DMS53 (cell line): ENCODE measurements around the gene ADGRG2.
"Not testable (repeated sequence)": the region's sequence is repeated elsewhere in the genome, so short reads cannot be mapped to it uniquely, and the experiment has no call there.

Source experiments
- DNase-seq: peaks from one replicate; lab custom pipeline; 2025; lab: John Stamatoyannopoulos, UW

Gene ADGRG2

DNA sequence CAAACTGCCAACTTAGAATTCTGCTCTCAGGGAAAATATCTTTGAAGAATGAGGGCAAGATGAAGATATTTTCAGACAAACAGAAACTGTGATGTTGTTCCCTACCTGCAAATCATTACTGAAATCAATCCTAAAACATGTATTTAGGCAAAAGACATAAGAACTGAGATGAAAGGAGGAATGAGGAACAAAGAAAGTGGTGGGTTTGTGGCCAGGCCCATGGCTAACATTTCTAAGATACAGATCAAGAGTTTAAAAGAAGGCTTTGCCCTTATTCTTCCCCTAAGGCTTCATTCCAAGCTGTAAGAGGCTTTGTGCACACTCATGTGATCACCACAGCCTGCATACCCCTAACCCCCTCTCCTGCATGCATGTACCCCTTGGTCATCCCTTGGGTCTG is 46.5 kb downstream of the ADGRG2 start:
- DNase-seq, result no peak

DNA sequence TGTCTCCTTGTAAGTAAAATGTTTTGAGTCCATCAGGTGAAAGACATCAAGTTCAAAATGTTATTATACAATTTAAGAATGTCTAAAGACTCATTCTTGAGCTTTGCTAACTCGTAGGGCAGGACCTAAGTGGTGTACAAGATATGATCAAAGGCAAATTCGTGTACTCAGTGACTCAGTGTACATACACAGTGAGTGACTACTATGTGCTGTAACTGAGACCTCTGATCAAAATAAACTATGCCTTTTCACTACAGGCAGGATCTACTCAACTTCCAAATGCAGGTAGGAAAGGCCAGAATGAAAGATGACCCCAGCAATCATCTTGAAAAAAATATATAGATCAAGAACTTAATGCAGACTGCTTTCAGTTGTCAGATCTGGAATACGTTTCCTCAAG is 49.9 kb downstream of the ADGRG2 start:
- peak; percentile 41 for DNase-seq

DNA sequence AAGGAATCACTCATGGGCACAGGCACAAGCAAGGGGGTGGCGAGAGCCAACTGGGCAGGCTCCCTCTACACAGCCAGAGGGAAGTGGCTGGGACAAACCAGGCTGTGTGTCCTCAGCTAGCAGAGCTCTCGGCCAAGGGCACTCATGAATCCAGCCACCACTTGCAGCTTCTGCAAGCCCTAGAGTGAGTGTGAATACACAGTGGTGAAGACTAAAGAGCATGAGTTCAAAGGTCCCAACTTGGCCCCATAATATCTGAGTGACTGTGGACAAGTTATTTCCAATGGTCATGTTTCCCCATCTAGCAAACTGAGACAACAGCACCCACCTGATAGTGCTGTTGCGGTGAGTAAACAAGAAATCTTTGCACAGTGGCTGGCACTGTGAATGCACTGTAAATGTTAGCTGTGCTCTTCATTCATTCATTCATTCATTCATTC is 51.7 kb downstream of the ADGRG2 start:
- DNase-seq, result no peak

DNA sequence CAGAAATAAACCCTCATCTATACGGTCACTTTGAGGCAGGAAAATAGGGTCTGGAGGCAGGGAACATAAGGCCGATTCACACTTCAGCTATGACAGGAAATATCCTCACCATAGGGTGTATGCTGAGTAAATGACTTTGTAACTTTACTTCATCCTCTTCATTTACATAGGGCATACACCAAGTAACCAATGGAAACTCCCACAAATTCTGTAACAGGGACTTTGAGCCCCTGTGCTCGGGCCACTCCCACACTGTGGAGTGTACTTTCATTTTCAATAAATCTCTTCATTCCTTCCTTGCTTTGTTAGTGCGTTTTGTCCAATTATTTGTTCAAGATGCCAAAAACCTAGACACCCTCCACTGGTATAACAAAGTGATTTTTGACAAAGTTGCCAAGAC is 55.3 kb downstream of the ADGRG2 start:
- DNase-seq, result not testable (repeated sequence)

DNA sequence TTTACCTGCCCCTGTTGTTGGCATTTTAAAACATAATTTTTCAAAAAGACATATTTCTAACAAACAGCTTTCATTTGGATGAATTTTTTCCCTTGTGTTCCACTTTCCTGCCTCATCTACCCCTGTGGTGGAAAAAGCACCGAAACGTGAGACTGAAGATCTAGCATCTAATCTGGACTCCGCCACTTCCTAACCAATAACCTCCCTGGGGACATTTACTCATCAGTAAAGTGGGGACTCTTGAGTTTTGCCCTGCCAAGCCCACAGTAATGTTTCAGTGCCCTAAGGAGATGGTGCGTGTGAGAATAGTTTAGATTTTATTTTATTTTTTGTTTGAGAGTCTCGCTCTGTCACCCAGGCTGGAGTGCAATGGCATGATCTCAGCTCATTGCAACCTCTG is 56.7 kb downstream of the ADGRG2 start:
- no peak for DNase-seq

DNA sequence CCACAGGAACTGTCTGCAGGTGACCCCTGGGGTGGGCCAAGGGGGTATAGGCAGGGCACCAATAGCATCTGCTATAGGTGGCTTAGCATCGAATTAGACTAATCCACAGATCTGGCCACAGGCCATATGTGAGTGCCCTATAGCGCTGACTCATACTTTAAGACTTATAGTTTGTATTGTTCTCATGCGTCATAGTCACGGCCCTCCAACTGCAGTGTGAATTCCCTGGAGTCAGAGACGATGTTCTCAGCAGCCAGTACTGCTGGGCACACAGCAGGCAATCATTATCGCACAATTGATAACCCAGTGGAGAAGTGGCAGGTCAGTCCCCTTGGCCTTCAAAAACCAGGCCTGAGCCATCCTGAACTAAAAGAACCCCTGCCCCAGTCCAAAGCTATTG is 58.1 kb downstream of the ADGRG2 start:
- no peak for DNase-seq

DNA sequence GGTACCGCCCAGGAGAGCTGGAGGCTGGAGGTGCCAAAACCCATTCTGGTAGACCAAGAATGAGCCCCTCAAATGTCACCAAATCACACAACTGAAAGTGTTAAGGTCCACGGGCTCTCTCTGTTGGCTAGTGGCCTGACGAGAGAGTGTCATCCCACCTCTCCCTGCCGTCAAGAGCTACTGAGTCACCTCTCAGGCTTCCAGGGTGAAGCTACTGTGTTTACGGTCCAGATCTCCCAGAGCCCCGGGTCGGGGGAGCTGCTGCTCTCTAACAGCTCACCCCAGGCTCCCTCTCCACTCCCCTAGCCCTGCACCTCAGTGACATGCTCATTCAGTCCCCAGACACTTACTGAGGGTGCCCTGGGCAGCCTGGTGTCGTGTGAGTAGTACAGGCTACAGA is 59.2 kb downstream of the ADGRG2 start:
- DNase-seq, result no peak

DNA sequence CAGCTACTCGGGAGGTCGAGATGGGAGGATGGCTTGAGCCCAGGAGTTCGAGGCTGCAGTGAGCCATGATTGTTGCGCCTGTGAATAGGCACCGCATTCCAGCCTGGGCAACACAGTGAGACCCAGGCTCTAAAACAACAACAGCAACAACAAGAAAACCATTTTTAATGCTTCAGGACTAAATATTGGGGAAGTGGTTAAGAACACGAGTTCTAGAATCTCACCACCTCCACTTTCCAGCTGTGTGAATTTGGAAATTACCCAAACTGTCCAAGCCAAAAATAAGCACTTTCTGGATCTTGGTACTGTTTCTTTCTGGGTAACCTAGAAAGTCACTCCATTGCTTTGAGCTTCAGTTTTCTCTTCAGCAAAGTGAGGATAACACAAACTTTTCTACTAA is 63.2 kb downstream of the ADGRG2 start:
- no peak for DNase-seq

DNA sequence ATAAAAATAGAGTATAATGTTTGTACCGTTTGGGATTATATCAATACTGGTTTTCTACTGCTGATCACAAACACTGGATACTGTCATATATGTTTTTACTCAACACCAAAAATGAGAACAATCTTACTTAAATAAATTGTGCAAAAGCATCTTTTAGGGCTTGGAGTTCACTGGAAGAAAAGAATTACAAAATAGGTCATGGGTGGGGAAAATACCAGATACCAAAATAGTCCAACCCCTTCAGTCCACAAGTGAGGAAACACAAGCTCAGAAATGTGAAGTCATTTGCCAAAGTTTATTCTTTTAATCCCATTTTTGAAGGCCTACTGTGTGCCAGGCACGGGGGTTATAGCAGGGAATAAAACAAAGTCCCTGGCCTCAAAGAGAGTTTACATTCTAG is 64.4 kb downstream of the ADGRG2 start:
- no peak for DNase-seq

DNA sequence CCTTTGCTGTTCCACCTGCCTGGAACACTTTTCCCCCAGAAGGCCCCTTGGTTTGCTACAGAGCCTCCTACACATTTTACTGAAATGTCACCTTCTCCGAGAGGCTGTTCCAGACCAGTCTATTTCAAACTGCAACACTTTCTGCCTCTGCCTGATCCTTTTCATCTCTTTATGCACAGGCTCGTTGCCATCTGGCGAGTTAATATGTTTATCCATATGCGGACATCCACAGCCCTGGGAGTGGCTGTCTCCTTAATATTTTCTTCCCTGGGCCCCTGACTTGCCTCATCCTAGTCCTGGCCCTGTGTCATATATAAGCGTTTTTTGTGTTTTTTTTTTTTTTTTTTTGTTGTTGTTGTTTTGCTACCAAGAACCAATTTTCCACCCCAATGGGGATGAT is 73.2 kb downstream of the ADGRG2 start:
- DNase-seq, result no peak

DNA sequence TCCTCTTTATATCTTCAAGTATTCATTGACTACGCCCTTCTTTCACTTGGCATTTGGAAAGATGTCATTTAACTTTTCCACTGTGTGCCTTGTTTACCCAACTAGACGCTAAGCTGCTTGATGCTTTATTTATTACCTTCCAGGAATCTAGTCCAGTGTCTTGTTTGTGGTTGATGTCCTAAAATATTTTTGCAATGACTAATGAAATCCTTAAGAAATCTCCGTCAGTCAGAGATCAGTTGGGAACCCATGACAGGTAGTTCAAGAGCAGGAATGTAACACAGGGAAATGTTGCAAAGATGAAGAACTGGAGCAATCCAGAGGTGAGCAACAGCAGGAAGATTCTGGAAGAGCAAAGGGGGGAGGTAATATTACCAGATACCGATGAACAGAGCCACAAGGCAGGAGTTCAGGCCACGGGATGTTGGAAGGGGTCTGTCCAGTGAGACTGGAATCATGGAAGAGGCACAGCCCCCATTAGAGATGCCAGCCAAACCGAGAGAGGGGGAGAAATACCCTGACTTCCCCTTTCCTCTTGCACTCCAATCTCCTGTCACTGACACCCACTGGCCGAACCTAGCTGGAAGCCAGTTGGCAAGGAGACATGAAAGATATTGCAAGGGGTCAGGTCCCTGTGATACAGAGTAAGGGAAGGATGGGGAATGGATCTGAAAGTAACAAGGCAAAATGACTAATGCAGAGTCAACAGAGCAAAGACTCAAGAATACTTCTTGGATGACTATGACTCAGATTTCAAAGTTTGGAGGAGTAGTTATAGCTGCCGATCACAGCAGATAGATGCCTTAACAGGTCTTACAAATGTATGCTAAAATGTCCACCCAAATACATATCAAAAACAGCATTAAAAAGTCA is 75.7 kb downstream of the ADGRG2 start:
- peak; percentile 11 for DNase-seq

DNA sequence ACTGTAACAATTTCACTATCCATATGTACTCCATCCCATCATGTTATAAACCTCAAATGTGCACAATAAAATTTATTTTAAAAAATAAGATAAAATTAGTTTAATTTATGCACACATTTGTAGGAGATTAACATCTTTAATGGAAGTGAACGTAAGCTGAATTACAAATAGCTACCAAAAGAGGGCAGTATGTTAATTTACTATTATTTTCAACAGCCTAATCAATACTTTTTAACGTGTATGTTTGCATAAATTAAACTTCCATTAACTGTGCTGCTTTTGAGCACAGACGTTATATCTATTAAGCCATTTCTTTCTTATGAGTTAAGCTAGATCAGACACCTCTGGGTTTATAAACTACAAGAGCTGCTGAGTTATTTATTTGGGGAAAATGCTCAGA is 81.9 kb downstream of the ADGRG2 start:
- peak; percentile 17 for DNase-seq

DNA sequence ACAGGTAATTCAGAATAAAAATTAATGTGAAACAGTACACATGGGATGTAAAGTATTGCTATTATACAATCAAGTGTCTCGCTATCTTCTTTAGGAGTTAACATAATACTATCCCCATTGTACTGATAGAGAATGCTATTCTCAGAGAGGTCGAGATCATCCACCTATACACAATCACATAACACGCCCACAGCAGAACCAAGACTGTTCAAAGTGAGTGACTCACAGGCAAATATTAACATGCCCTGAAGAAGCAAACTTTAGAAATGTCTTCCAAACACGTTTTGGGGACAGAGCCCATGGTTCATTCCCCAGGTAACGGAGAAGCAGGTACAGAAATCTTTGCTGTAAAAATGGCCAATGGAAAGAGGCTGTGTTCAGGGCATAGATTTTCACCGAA is 88.2 kb downstream of the ADGRG2 start:
- DNase-seq, result no peak

DNA sequence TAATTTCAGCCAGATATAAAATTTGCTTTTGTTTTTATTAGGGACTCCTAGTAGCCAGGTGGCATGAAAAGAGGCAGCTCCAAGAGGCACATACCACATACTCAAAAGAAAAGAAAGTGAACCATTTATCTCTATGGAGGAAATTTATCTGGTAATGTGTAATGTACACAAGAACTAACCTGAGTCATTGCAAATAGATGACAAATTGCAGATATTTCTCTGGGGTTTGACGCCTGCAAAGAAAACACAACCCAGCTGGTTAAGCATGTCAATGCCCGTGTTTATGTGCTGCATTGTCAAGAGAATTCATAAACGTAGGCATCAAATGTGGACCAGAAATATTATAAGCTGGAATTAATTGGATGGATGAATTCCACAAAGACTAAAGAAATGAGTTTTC is 91.5 kb downstream of the ADGRG2 start:
- DNase-seq, result peak; percentile 55

DNA sequence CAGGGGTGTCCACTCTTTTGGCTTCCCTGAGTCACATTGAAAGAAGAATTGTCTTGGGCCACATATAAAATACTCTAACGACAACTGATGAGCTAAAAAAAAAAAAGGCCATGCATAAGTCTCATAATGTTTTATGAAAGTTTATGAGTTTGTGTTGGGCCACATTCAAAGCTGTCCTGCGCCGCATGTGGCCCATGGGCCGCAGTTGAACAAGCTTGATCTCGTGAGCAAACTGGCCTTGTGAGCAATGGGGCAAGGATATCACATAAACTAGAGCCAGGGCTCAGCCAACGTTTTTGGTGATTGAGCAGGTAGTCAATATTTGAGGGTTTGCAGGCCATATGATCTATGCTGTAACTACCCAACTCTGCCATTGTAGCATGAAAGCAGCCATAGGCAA is 93.7 kb downstream of the ADGRG2 start:
- no peak for DNase-seq

DNA sequence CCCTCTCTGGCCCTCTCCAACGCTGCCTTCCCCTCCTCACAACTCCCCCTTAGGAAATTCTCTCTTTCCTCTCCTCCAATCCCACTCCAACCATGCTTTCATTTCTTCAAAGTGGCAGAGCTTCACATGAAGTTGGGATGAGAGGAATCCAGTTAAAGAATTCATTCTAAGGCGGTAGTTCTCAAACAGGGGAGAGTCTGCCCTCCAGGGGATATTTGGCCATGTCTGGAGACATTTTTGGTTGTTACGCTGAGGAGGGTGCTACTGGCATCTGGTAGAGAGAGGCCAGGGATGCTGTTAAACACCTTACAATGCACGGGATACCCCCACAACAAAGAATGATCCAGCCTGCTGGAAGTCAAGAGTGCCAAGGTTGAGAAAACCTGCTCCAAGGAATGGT is 97.9 kb downstream of the ADGRG2 start:
- no peak for DNase-seq

DNA sequence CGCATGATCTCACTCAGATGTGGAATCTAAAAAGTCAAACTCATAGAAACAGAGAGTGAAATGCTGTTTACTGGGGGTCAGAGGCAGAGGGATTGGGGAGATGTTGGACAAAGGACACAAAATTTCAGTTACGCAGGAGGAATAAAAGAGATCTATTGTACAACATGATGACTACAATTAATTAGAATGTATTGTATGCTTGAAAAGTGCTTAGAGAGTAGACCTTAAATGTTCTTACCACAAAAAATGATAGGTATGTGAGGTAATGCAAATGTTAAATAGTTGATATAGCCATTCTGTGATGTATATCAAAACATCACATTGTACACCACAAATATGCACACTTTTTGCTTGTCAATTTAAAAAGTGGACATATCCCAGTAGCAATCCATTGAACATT is 102.3 kb downstream of the ADGRG2 start:
- no peak for DNase-seq

DNA sequence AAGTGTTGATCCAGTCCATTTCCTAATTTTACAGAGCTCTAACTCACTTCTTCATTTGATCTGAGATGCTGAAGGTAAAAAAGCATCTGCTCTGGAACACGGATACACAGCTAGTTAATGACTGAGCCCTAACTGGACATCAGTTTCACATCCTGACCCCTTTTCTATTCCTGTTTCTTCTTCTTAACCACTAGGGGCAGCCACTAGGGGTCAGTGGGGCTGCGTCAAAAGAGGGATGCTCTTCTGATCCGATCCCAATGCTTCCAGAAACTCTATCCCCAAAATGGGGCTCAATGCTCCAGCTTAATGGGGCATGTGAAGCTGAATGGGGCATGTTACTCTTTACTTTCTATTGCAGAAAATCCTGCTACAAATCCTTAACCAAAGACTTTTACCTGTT is 105.0 kb downstream of the ADGRG2 start:
- DNase-seq, result peak; percentile 72

DNA sequence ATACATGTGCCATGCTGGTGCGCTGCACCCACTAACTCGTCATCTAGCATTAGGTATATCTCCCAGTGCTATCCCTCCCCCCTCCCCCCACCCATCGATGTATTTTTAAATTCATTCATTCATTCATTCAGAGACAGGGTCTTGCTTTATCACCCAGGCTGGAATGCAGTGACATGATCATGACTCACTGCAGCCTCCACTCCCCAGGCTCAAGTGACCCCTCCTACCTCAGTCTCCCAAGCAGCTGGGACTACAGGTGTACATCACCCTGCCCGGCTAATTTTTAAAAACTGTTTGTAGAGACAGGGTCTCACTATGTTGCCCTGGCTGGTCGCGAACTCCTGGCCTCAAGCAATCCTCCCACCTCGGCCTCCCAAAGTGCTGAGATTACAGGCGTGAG is 105.7 kb downstream of the ADGRG2 start:
- DNase-seq, result not testable (repeated sequence)

DNA sequence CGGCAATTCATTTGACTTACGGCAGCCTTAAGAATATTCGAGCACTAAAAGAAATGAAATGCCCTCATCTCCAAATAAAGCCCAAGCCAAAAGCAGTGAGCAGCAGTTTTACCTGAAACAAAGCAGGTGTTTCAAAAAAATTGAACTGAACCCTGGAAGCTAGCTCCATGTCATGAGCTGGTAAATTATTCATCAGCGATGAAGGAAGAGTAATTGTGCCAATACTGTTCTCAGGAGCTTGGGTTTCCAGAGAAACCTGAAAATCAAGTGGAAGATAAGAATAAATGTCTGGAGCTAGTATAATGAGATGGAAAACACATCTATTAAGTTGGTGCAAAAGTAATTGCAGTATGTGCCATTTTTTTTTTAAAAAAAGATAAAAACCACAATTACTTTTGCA is 114.4 kb downstream of the ADGRG2 start:
- DNase-seq, result no peak

DNA sequence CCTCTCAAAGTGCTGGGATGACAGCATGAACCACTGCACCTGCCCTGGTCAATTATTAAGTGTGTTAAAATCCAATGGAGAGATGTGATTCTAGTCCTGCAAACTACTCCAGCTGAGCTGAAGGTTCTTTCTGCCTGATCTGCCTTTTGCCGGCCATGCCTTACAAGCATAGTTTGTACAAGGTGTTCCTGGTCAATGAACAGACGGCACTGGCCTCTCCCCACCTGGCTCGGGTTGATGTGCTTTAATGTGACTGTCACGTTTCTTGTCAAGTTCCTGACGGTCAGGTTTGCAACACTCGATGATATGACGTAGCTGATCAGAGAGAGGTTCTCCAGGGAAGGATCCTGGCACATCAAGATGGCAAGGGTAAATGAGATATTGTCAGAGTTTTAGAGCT is 115.3 kb downstream of the ADGRG2 start:
- no peak for DNase-seq

DNA sequence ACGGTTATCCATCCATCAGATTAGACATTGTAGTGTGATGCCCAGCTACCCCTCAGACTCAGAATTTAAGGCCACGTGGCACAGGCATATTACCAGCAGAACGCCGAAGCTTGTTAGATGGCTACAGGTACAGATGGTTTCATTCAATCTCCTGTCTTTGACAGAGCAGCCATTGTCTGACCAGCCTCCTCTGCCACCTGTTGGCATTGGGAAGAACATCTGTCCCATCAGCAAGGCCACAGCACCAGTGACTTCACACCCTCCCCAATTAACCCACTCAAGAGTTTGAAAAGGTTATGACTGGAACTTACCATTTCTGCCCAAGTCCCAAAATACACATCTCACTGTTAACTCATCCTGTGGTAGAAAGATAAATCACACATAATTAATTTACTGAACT is 116.4 kb downstream of the ADGRG2 start:
- DNase-seq, result peak; percentile 48

DNA sequence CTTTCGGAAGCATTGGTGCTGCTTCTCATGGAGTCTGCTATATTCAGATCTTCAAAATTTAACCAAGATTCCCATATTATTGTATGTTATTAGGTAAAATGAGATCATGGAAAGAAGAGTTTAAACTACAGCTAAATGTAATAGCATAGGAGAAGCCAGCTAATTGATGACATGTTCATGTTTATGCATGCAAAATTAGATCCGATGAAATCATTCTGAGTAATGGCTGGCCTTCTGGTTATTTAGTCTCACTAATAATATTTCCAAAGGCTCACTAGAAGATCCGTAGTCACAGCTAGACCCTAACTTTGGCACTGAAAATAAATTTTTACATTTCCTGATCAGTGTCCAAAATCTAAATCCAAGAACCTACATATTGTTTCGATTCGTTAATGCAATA is 118.5 kb downstream of the ADGRG2 start:
- DNase-seq, result no peak

DNA sequence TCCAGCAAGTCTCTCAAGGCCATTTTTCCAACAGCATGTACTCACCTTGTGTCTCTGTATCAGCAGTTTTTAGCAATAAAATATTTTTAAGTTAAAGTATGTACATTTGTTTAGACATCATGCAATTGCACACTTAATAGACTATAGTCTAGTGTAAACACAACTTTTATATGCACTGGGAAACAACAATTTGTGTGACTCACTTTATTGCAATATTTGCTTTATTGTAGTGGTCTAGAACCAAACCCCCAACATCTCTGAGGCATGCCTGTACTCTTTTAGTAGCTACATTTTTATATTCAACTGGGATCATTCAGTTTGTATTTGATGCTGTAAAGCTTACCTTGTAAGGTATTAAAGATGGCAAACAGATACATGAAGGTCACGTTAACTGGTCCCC is 123.6 kb downstream of the ADGRG2 start:
- DNase-seq, result no peak
